ENCODE results near the gene PLA2G4E.

DNA sequence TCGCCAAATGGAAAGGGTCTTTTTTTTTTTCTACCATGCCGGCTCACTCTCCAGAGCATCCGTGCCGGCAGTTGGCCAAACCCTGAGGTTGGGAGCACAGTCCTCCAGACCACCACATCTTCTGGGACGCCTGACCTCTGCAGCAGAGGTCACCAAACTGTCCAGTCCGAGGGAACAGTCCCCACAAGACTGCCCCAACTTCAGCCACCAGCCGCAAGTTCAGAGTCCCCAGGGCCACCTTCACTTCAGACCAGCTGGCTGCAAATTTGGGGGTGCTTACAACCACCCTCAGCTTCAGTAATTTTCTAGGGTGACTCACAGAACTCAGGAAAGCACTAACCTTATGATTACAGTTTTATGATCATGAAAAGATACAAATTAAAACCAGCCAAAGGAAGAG lies 44.6 kb upstream of the PLA2G4E start:
- TF ChIP-seq SUZ12 (IDR thresholded peaks at IDR 0.05; ENCODE audit: extremely low read depth, insufficient read depth, insufficient read length): no peak
- no peak for TF ChIP-seq YY1 (IDR thresholded peaks at IDR 0.05; ENCODE audit: insufficient read depth, insufficient read length)

Measured in NT2/D1 (cell line).